KMS-11 (cell line): Measurements from ENCODE around the gene CAMK4.

Experiments used
- H2AFZ ChIP-seq: fragments of 200-600 bp; sonication (generic); 2 replicates; pipeline ENCODE4 v1.6.1; 2016; ENCODE audit warnings: antibody characterized with exemption, mixed run types, low read depth
- H3K27ac ChIP-seq: fragments of 200-600 bp; sonication (generic); 2 replicates; pipeline ENCODE4 v1.6.1; 2016; ENCODE audit warnings: mild to moderate bottlenecking, mixed run types
- H3K27me3 ChIP-seq: fragments of 200-600 bp; sonication (generic); 2 replicates; pipeline ENCODE4 v1.6.1; 2017; ENCODE audit warnings: mild to moderate bottlenecking, low read depth, mixed run types, moderate library complexity; ENCODE audit not compliant: insufficient read depth
- H3K36me3 ChIP-seq: fragments of 200-600 bp; sonication (generic); 2 replicates; pipeline ENCODE4 v1.6.1; 2017; ENCODE audit warnings: mild to moderate bottlenecking, mixed run types; ENCODE audit not compliant: insufficient read depth
- H3K4me1 ChIP-seq: fragments of 200-600 bp; sonication (generic); 2 replicates; pipeline ENCODE4 v1.6.1; 2016; ENCODE audit warnings: mild to moderate bottlenecking, low read depth, mixed run types; ENCODE audit not compliant: poor library complexity, severe bottlenecking
- H3K4me2 ChIP-seq: fragments of 200-600 bp; sonication (generic); 2 replicates; pipeline ENCODE4 v1.7.0; 2016; ENCODE audit warnings: mild to moderate bottlenecking, mixed run types
- H3K4me3 ChIP-seq: fragments of 200-600 bp; sonication (generic); IDR thresholded peaks from 2 replicates; pipeline ENCODE4 v1.6.1; 2017; ENCODE audit warnings: low read depth, low read length, mixed read lengths; ENCODE audit not compliant: insufficient read depth
- H3K79me2 ChIP-seq: fragments of 200-600 bp; sonication (generic); 2 replicates; pipeline ENCODE4 v1.6.1; 2016; ENCODE audit warnings: low read depth, mixed run types; ENCODE audit not compliant: insufficient read depth
- H3K9ac ChIP-seq: fragments of 200-600 bp; sonication (generic); 2 replicates; pipeline ENCODE4 v1.6.1; 2016; ENCODE audit warnings: mild to moderate bottlenecking, mixed run types
- H4K20me1 ChIP-seq: fragments of 200-600 bp; sonication (generic); 2 replicates; pipeline ENCODE4 v1.6.1; 2016; ENCODE audit warnings: mild to moderate bottlenecking, mixed run types; ENCODE audit not compliant: insufficient read depth
- TF ChIP-seq, protein P1 (sequence below): fragments of 200-600 bp; sonication (generic); conservative IDR thresholded peaks from 2 replicates; pipeline ENCODE4 v1.6.1; 2017; ENCODE audit warnings: low read depth, mild to moderate bottlenecking, antibody characterized with exemption, low read length, moderate library complexity, mixed read lengths

CAMK4 gene

DNA sequence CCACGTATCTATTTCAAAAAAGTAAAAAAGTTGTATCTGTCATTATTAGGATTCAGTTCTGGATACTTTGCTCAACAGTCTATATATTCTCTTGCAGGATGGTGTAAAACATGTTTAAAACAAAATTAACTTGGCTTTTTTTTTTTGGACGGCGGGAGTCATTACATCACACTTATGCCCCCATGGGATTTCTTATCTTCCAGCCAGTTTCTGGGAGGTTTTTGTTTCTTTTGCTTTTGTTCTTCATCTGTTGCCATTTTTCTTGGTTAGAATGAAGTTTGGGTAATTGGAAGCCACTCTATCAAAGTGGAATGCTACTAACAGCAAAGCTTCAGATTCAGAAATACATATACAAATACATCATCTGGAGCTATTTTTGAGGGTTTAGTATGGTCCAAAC is 289.9 kb downstream of the CAMK4 start:
- no peak overlapping the region for H3K27ac ChIP-seq
- no peak overlapping the region for H3K4me2 ChIP-seq
- no peak overlapping the region for H3K4me3 ChIP-seq
- H2AFZ ChIP-seq: no peak overlapping the region
- 0 out of 2 replicates have a peak, but pooled peaks cover 9% of the 10 kb centered on the region for H3K79me2 ChIP-seq
- TF ChIP-seq, protein P1, sequence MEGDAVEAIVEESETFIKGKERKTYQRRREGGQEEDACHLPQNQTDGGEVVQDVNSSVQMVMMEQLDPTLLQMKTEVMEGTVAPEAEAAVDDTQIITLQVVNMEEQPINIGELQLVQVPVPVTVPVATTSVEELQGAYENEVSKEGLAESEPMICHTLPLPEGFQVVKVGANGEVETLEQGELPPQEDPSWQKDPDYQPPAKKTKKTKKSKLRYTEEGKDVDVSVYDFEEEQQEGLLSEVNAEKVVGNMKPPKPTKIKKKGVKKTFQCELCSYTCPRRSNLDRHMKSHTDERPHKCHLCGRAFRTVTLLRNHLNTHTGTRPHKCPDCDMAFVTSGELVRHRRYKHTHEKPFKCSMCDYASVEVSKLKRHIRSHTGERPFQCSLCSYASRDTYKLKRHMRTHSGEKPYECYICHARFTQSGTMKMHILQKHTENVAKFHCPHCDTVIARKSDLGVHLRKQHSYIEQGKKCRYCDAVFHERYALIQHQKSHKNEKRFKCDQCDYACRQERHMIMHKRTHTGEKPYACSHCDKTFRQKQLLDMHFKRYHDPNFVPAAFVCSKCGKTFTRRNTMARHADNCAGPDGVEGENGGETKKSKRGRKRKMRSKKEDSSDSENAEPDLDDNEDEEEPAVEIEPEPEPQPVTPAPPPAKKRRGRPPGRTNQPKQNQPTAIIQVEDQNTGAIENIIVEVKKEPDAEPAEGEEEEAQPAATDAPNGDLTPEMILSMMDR: no peak
- H3K36me3 ChIP-seq: no peaks in the 10 kb centered on the region
- H3K4me1 ChIP-seq: peaks cover 17% of the 10 kb centered on the region
- no peak overlapping the region for H3K9ac ChIP-seq
- H3K27me3 ChIP-seq: no peaks in the 10 kb centered on the region
- no peaks in the 10 kb centered on the region for H4K20me1 ChIP-seq

DNA sequence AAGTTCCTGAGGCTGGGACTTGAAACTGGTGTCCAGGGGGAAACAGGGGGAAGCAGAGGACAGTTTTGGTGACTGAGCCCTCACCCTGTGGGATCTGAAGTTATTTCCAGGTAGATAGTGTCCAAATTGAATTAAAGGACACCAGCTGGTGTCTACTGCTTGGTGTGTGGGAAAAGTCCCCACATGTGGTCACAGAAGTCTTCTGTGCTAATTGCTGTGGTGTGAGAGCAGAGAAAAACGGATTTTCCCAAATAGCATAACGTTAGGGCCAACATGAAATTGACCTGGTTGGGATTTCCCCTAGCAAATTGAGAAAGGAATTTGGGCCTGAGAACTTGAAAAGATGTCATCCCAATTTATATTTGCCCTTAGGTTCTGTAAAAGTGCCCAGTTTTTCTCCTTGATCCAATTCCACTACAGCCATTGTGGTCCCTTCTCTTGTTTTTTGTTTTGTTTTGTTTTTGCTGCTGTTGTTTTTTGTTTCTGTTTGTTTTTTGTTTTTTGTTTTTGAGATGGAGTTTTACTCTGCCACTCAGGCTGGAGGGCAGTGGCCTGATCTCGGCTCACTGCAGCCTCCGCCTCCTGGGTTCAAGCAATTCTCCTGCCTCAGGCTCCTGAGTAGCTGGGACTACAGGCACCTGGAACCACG is 293.8 kb downstream of the CAMK4 start:
- no peak overlapping the region for H3K4me2 ChIP-seq
- H3K4me1 ChIP-seq: no peaks in the 10 kb centered on the region
- H3K9ac ChIP-seq: no peak overlapping the region
- no peak overlapping the region for H3K27ac ChIP-seq
- no peaks in the 10 kb centered on the region for H4K20me1 ChIP-seq
- TF ChIP-seq, protein P1: no peak
- H3K36me3 ChIP-seq: no peaks in the 10 kb centered on the region
- no peak overlapping the region for H3K4me3 ChIP-seq
- no peak overlapping the region for H2AFZ ChIP-seq
- no peaks in the 10 kb centered on the region for H3K27me3 ChIP-seq
- H3K79me2 ChIP-seq: no peaks in the 10 kb centered on the region

DNA sequence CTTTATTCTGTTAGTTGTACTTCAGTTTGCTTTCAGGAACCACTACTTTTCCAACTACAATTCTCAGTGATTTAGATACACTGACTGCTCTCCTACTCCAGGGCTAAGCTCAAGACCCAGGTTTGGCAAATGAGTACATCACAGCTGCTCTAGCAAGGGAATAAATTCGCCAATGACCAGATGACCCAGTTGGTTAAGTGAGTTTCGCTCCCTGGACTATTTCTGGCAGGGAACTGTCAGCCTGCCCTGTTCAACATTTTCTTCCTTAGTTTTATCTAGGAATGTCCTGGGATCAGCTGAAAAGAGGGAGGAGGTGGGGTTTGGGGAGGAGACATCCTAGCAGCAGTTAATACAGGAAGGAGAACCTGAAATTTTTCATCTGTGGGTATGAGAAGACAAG is 294.6 kb downstream of the CAMK4 start:
- no peaks in the 10 kb centered on the region for H3K36me3 ChIP-seq
- no peak overlapping the region for H2AFZ ChIP-seq
- H3K4me1 ChIP-seq: no peaks in the 10 kb centered on the region
- H3K27me3 ChIP-seq: no peaks in the 10 kb centered on the region
- no peak overlapping the region for H3K4me3 ChIP-seq
- H4K20me1 ChIP-seq: no peaks in the 10 kb centered on the region
- no peak overlapping the region for H3K4me2 ChIP-seq
- H3K79me2 ChIP-seq: no peaks in the 10 kb centered on the region
- no peak overlapping the region for H3K9ac ChIP-seq
- H3K27ac ChIP-seq: no peak overlapping the region
- TF ChIP-seq, protein P1: no peak

DNA sequence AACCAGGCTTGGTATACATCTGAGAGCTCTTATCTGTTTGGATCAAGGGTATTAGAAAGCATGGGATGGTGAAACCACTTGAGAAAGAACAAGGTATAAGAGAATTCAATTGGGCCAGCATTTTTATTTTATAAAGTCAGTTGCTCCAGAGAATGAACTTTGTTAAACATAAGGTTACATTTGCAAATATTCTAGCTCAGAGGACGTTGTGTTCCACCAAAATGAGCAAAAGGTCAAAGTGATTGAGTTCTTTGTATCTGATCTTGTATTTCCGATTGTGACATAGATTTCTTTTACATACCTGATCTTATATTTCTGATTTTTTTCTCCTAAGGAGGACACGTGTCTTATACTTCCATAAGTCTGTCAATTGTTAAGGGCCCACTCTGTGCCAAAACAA is 296.7 kb downstream of the CAMK4 start:
- no peak overlapping the region for H2AFZ ChIP-seq
- H3K4me1 ChIP-seq: no peaks in the 10 kb centered on the region
- no peak overlapping the region for H3K4me2 ChIP-seq
- H3K27ac ChIP-seq: no peak overlapping the region
- no peak overlapping the region for H3K4me3 ChIP-seq
- H3K79me2 ChIP-seq: no peaks in the 10 kb centered on the region
- H4K20me1 ChIP-seq: no peaks in the 10 kb centered on the region
- H3K9ac ChIP-seq: no peak overlapping the region
- TF ChIP-seq, protein P1: no peak
- no peaks in the 10 kb centered on the region for H3K36me3 ChIP-seq
- H3K27me3 ChIP-seq: no peaks in the 10 kb centered on the region
